HCT116 (cell line): ENCODE measurements around the gene FAM43A. TPM values are rescaled to one million over a fixed set of nuclear protein-coding genes. Genes with fewer than 3 reads are reported as not detected.

ENCODE experiments used
- ATAC-seq: fragments of 200-7000 bp; cut with Tn5 transposase; 2 replicates; pipeline ENCODE4 v1.9.1; 2020; ENCODE audit warnings: mild to moderate bottlenecking, moderate library complexity
- BruUV-seq: library from RNA; stranded (reverse); fragments of 400-500 nt; replicated peaks from 2 replicates; lab custom pipeline; 2021; lab: Mats Ljungman, UMichigan
- CTCF ChIA-PET: fragments of 300-600 bp; sonication (Branson Sonifier 250); formaldehyde crosslinking; loops from one replicate; lab custom pipeline; 2021; ENCODE audit warnings: antibody characterized with exemption; lab: Charles Lee
- POLR2A ChIA-PET: fragments of 300-600, 350-600 bp; sonication (Branson Sonifier 250); formaldehyde crosslinking; loops from one replicate; lab custom pipeline; 2021; ENCODE audit warnings: antibody characterized with exemption; lab: Charles Lee
- RAD21 ChIA-PET, 2 experiments: fragments of 300-600 bp; sonication (Branson Sonifier 250); formaldehyde crosslinking; loops; one replicate each; lab custom pipeline; 2023; ENCODE audit warnings: low total read pairs in 2 of 2; ENCODE audit not compliant: uncharacterized antibody in 2 of 2, unreplicated experiment in 2 of 2, low non-redundant PET in 1 of 2; lab: Charles Lee
- DNase-seq: peaks from one replicate; pipeline ENCODE4 v3.0.0-alpha.2; 2010; ENCODE audit warnings: low read depth, low spot score
- H2AFZ ChIP-seq: fragments of 200-600 bp; shearing (Covaris generic), sonication (generic); 2 replicates; pipeline ENCODE4 v1.6.1; 2017; ENCODE audit warnings: low read depth, mixed run types, mixed read lengths, antibody characterized with exemption, low read length; ENCODE audit not compliant: poor library complexity, severe bottlenecking
- H3K27ac ChIP-seq: 2 replicates; pipeline ENCODE4 v1.5.1; 2012; ENCODE audit warnings: low read depth, low read length
- H3K27me3 ChIP-seq: fragments of 200-600 bp; sonication (generic); 2 replicates; pipeline ENCODE4 v1.6.1; 2016; ENCODE audit warnings: mixed run types, low read length, mixed read lengths; ENCODE audit not compliant: insufficient read depth
- H3K36me3 ChIP-seq, 2 experiments: fragments of 200-500 bp in 1 of 2; fragments of 200-600 bp in 1 of 2; sonication (Bioruptor generic) in 1 of 2; sonication (generic) in 1 of 2; 2 replicates each; pipeline versions ENCODE4 v1.5.1 to v1.6.1; 2014 to 2016; ENCODE audit warnings: low read length in 2 of 2, inconsistent platforms in 1 of 2, mixed read lengths in 1 of 2, mixed run types in 1 of 2; ENCODE audit not compliant: insufficient read depth in 2 of 2, control insufficient read depth in 1 of 2
- H3K4me1 ChIP-seq, 2 experiments: fragments of 200-600 bp in 1 of 2; sonication (generic) in 1 of 2; 2 replicates each; pipeline versions ENCODE4 v1.5.1 to v1.6.1; 2012 to 2017; ENCODE audit warnings: low read length in 2 of 2, inconsistent platforms in 1 of 2, mild to moderate bottlenecking in 1 of 2, mixed read lengths in 1 of 2, mixed run types in 1 of 2, moderate library complexity in 1 of 2; ENCODE audit not compliant: insufficient read depth in 2 of 2, control insufficient read depth in 1 of 2
- H3K4me2 ChIP-seq: fragments of 200-600 bp; sonication (generic); 2 replicates; pipeline ENCODE4 v1.6.1; 2017; ENCODE audit warnings: mixed run types, low read length, mixed read lengths
- H3K4me3 ChIP-seq, 2 experiments: fragments of 200-600 bp in 1 of 2; sonication (generic) in 1 of 2; replicated peaks in 1 of 2; 2 replicates each; pipeline ENCODE4 v1.5.1; 2011 to 2016; ENCODE audit warnings: low read length in 2 of 2, control low read depth in 1 of 2, low read depth in 1 of 2, mild to moderate bottlenecking in 1 of 2, mixed read lengths in 1 of 2, mixed run types in 1 of 2
- H3K79me2 ChIP-seq: fragments of 200-600 bp; sonication (generic); 2 replicates; pipeline ENCODE4 v1.6.1; 2017; ENCODE audit warnings: mild to moderate bottlenecking, mixed run types, low read length, moderate library complexity, mixed read lengths; ENCODE audit not compliant: insufficient read depth
- H3K9ac ChIP-seq: fragments of 200-600 bp; sonication (generic); 2 replicates; pipeline ENCODE4 v1.6.1; 2016; ENCODE audit warnings: low read length, mixed read lengths
- H3K9me2 ChIP-seq: fragments of 200-600 bp; sonication (generic), shearing (Covaris generic); 2 replicates; pipeline ENCODE4 v1.6.1; 2017; ENCODE audit warnings: mixed run types, mild to moderate bottlenecking, moderate library complexity; ENCODE audit not compliant: insufficient read depth
- H3K9me3 ChIP-seq, 2 experiments: fragments of 200-500 bp in 1 of 2; fragments of 200-600 bp in 1 of 2; sonication (Bioruptor generic) in 1 of 2; sonication (generic) in 1 of 2; 2 replicates each; pipeline ENCODE4 v1.6.1; 2014 to 2017; ENCODE audit warnings: low read length in 2 of 2, mixed read lengths in 2 of 2, inconsistent platforms in 1 of 2, low read depth in 1 of 2, mild to moderate bottlenecking in 1 of 2, mixed run types in 1 of 2, moderate library complexity in 1 of 2; ENCODE audit not compliant: control insufficient read depth in 1 of 2, insufficient read depth in 1 of 2
- H4K20me1 ChIP-seq: fragments of 200-600 bp; sonication (generic), shearing (Covaris generic); 2 replicates; pipeline ENCODE4 v1.6.1; 2017; ENCODE audit warnings: mixed run types, mild to moderate bottlenecking, moderate library complexity; ENCODE audit not compliant: insufficient read depth
- ELF1 ChIP-seq: IDR thresholded peaks from 2 replicates; pipeline ENCODE4 v1.6.1; 2012; ENCODE audit warnings: low read depth, borderline replicate concordance
- EZH2 ChIP-seq: fragments of 200-600 bp; sonication (generic); IDR thresholded peaks from 2 replicates; pipeline ENCODE4 v1.6.1; 2017; ENCODE audit warnings: antibody characterized with exemption, mixed run types
- intact Hi-C: fragments of 100-400 bp; cut with micrococcal nuclease; formaldehyde crosslinking; loops from 2 replicates; pipeline ENCODE4 v1.10.0; 2022
- total RNA-seq: library from RNA; stranded (reverse); gene quantifications from one replicate; pipeline ENCODE4 v1.2.1, GENCODE V29; 2021; ENCODE audit not compliant: unreplicated experiment
- TF ChIP-seq, protein P1 (sequence below): IDR thresholded peaks from 2 replicates; pipeline ENCODE4 v1.6.1; 2012; ENCODE audit warnings: low read depth
- TF ChIP-seq, protein P2 (sequence below), 3 experiments: fragments of 200-600 bp in 1 of 3; sonication (generic) in 1 of 3; IDR thresholded peaks in 2 of 3; conservative IDR thresholded peaks in 1 of 3; 2 replicates each; pipeline ENCODE4 v1.5.1; 2012 to 2017; ENCODE audit warnings: low read depth in 2 of 3, low read length in 2 of 3, antibody characterized with exemption in 1 of 3, borderline replicate concordance in 1 of 3, control low read depth in 1 of 3, mild to moderate bottlenecking in 1 of 3, mixed read lengths in 1 of 3, mixed run types in 1 of 3, moderate library complexity in 1 of 3; ENCODE audit not compliant: insufficient read depth in 1 of 3

The FAM43A gene
- total RNA-seq, 1 experiment from 2014 or later: 6.8 TPM

DNA sequence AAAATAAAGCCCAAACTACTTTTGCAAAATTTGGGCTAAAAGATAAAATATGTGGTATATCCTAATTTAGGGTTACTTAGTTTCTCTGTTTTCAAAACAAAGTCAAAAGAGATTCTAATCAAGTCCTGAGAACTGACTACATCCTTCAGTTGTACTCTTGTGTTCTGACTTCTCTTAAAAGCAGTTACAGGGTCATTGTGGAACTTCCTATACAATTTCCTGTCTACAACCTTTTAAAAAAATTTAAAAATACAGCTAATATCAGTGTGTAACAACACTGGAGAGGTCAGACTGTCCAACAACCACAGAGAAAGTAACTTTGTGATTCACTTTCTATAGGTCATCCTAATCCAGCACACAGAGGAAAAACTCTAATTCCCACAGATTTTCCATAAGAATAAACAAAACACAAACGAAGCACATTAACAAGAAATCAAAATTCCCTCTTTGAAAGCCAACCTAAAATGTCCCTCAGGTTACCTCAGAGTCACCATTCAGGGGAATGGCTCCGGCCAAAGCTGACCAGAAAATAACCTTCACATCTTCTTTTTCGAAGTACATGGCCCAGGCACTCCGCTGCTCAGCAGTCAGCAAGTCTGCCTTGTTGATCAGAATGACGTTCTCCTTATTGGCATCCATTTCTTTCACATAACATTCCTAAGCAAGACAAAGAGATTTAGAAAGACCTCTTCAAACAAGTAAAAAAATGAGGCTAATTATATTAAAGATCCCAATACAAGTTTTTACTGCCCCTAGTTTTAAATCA, 27.0 kb upstream of the FAM43A start:
- POLR2A ChIA-PET: no interaction called here
- TF ChIP-seq, protein P1, sequence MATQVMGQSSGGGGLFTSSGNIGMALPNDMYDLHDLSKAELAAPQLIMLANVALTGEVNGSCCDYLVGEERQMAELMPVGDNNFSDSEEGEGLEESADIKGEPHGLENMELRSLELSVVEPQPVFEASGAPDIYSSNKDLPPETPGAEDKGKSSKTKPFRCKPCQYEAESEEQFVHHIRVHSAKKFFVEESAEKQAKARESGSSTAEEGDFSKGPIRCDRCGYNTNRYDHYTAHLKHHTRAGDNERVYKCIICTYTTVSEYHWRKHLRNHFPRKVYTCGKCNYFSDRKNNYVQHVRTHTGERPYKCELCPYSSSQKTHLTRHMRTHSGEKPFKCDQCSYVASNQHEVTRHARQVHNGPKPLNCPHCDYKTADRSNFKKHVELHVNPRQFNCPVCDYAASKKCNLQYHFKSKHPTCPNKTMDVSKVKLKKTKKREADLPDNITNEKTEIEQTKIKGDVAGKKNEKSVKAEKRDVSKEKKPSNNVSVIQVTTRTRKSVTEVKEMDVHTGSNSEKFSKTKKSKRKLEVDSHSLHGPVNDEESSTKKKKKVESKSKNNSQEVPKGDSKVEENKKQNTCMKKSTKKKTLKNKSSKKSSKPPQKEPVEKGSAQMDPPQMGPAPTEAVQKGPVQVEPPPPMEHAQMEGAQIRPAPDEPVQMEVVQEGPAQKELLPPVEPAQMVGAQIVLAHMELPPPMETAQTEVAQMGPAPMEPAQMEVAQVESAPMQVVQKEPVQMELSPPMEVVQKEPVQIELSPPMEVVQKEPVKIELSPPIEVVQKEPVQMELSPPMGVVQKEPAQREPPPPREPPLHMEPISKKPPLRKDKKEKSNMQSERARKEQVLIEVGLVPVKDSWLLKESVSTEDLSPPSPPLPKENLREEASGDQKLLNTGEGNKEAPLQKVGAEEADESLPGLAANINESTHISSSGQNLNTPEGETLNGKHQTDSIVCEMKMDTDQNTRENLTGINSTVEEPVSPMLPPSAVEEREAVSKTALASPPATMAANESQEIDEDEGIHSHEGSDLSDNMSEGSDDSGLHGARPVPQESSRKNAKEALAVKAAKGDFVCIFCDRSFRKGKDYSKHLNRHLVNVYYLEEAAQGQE: no peak

DNA sequence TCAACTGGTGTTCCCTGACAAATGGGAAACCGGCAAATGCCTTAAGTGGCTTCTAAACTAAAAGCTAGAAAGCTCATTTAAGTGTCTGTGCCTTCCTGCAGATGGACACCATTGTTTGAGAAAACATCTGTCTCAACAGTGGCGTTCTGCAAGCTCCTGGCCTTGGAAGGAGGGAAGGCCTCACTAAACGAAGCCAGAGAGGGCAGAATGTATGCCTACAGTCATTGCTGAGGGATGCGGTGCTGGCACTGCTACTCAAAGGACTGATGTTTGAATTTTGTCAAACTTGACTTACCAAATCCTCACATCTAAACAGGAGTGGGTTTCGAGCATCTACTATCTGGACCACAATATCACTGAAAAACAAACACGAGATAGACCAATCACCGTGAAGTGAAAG, 25.9 kb upstream of the FAM43A start:
- intact Hi-C loops: no loop called here
- ChIA-PET POLR2A (no interaction called here), CTCF (interaction anchor here (4.1 kb wide), 1 partner anchor 12 kb away, joined by 14 read pairs; the partner anchor contains the start of gene LSG1), RAD21 (no interaction called here)
- H3K27ac ChIP-seq: no peak overlapping the region
- H4K20me1 ChIP-seq: peaks cover 4% of the 10 kb centered on the region; the same call in 1 of the 2 replicates
- no peak for DNase-seq
- ATAC-seq: no peak
- H3K9ac ChIP-seq: no peak overlapping the region
- H3K9me3 ChIP-seq: no peaks in the 10 kb centered on the region
- no peaks in the 10 kb centered on the region for H3K27me3 ChIP-seq
- TF ChIP-seq ELF1: no peak
- TF ChIP-seq, protein P2, sequence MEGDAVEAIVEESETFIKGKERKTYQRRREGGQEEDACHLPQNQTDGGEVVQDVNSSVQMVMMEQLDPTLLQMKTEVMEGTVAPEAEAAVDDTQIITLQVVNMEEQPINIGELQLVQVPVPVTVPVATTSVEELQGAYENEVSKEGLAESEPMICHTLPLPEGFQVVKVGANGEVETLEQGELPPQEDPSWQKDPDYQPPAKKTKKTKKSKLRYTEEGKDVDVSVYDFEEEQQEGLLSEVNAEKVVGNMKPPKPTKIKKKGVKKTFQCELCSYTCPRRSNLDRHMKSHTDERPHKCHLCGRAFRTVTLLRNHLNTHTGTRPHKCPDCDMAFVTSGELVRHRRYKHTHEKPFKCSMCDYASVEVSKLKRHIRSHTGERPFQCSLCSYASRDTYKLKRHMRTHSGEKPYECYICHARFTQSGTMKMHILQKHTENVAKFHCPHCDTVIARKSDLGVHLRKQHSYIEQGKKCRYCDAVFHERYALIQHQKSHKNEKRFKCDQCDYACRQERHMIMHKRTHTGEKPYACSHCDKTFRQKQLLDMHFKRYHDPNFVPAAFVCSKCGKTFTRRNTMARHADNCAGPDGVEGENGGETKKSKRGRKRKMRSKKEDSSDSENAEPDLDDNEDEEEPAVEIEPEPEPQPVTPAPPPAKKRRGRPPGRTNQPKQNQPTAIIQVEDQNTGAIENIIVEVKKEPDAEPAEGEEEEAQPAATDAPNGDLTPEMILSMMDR (IDR thresholded peaks at IDR 0.05 in 2 of 3, conservative IDR thresholded peaks at IDR 0.05 in 1 of 3; ENCODE audit: borderline replicate concordance in 1 of 3, insufficient read depth in 1 of 3, low read depth in 2 of 3, low read length in 2 of 3): no peak
- TF ChIP-seq EZH2: no peak
- peaks cover 21 to 26% of the 10 kb centered on the region in 2 experiments; a peak in 3 of 4 replicates for H3K36me3 ChIP-seq
- no TSS peak for BruUV-seq
- no peak overlapping the region for H3K4me2 ChIP-seq
- H3K9me2 ChIP-seq: no peaks in the 10 kb centered on the region
- peaks cover 44% of the 10 kb centered on the region for H3K79me2 ChIP-seq
- no peaks in the 10 kb centered on the region for H3K4me1 ChIP-seq
- H3K4me3 ChIP-seq: no peak overlapping the region
- no peak overlapping the region for H2AFZ ChIP-seq

More for the DNA sequence above, 27.0 kb upstream of the FAM43A start:
- intact Hi-C loops: no loop called here
- Histone ChIP-seq H3K9me3 (no peaks in the 10 kb centered on the region), H2AFZ (no peak overlapping the region), H4K20me1 (peaks cover 4% of the 10 kb centered on the region; the same call in 1 of the 2 replicates), H3K4me1 (no peaks in the 10 kb centered on the region), H3K4me2 (no peak overlapping the region), H3K9me2 (no peaks in the 10 kb centered on the region), H3K27me3 (no peaks in the 10 kb centered on the region), H3K27ac (no peak overlapping the region), H3K79me2 (peaks cover 49% of the 10 kb centered on the region), H3K4me3 (no peak overlapping the region), H3K36me3 (peaks cover 17 to 34% of the 10 kb centered on the region in 2 experiments; a peak in 3 of 4 replicates), H3K9ac (no peak overlapping the region)
- RAD21 ChIA-PET: no interaction called here
- BruUV-seq: no TSS peak
- CTCF ChIA-PET: no interaction called here
- ATAC-seq: no peak
- DNase-seq: no peak
